ENCODE results near the gene CLSTN2.

Gene CLSTN2

GRCh38 chr3:140236836-140237501 lies 302.0 kb downstream of the CLSTN2 start:
- no peak for DNase-seq (ENCODE audit: low read depth in 3 of 3)

GRCh38 chr3:140238646-140239314 lies 303.8 kb downstream of the CLSTN2 start:
- DNase-seq (ENCODE audit: low read depth in 3 of 3) = no peak

- no peak for DNase-seq (ENCODE audit: low read depth in 3 of 3)
Measured at GRCh38 chr3:140242818-140243276, 307.9 kb downstream of the CLSTN2 start.

GRCh38 chr3:140243575-140243974 lies 308.6 kb downstream of the CLSTN2 start:
- no peak for DNase-seq (ENCODE audit: low read depth in 3 of 3)

GRCh38 chr3:140244893-140245292 lies 309.9 kb downstream of the CLSTN2 start:
- no peak for DNase-seq (ENCODE audit: low read depth in 3 of 3)

GRCh38 chr3:140246578-140246977 lies 311.6 kb downstream of the CLSTN2 start:
- no peak for DNase-seq (ENCODE audit: low read depth in 3 of 3)

GRCh38 chr3:140247775-140248174 lies 312.8 kb downstream of the CLSTN2 start:
- DNase-seq (ENCODE audit: low read depth in 3 of 3) = no peak

- DNase-seq (ENCODE audit: low read depth in 3 of 3) = no peak
Measured at GRCh38 chr3:140249188-140249587, 314.2 kb downstream of the CLSTN2 start.

- DNase-seq (ENCODE audit: low read depth in 3 of 3) = no peak
Measured at GRCh38 chr3:140250010-140250855, 315.2 kb downstream of the CLSTN2 start.

- no peak for DNase-seq (ENCODE audit: low read depth in 3 of 3)
Measured at GRCh38 chr3:140250945-140251344, 316.0 kb downstream of the CLSTN2 start.

- DNase-seq (ENCODE audit: low read depth in 3 of 3) = no peak
Measured at GRCh38 chr3:140251678-140252077, 316.7 kb downstream of the CLSTN2 start.

- no peak for DNase-seq (ENCODE audit: low read depth in 3 of 3)
Measured at GRCh38 chr3:140252812-140253656, 318.0 kb downstream of the CLSTN2 start.

GRCh38 chr3:140258222-140258724 lies 323.3 kb downstream of the CLSTN2 start:
- no peak for DNase-seq (ENCODE audit: low read depth in 3 of 3)

- no peak for DNase-seq (ENCODE audit: low read depth in 3 of 3)
Measured at GRCh38 chr3:140265302-140265701, 330.3 kb downstream of the CLSTN2 start.

- no peak for DNase-seq (ENCODE audit: low read depth in 3 of 3)
Measured at GRCh38 chr3:140268103-140268502, 333.1 kb downstream of the CLSTN2 start.

- DNase-seq (ENCODE audit: low read depth in 3 of 3) = no peak
Measured at GRCh38 chr3:140268610-140269009, 333.6 kb downstream of the CLSTN2 start.

GRCh38 chr3:140270329-140270728 lies 335.3 kb downstream of the CLSTN2 start:
- no peak for DNase-seq (ENCODE audit: low read depth in 3 of 3)

GRCh38 chr3:140273542-140274195 lies 338.7 kb downstream of the CLSTN2 start:
- DNase-seq (ENCODE audit: low read depth in 3 of 3) = no peak

- DNase-seq (ENCODE audit: low read depth in 3 of 3) = no peak
Measured at GRCh38 chr3:140274429-140274828, 339.4 kb downstream of the CLSTN2 start.

- peak in 1 of 3 donors; percentile 0 for DNase-seq (ENCODE audit: low read depth in 3 of 3)
Measured at GRCh38 chr3:140276703-140277102, 341.7 kb downstream of the CLSTN2 start.

- no peak for DNase-seq (ENCODE audit: low read depth in 3 of 3)
Measured at GRCh38 chr3:140277886-140278285, 342.9 kb downstream of the CLSTN2 start.

Measured in stimulated activated CD4-positive, alpha-beta T cell treated with anti-CD3 and anti-CD28 coated beads, TNF-alpha, amount 100 ng/mL, for 48 hours (primary cell).